GM12878 (cell line): ENCODE data around the gene LRRC63. TPM values are rescaled to one million over a fixed set of nuclear protein-coding genes. Genes with fewer than 3 reads are reported as not detected.

Source experiments
- ATAC-seq: fragments of 200-7000 bp; cut with Tn5 transposase; 3 replicates; pipeline ENCODE4 v1.9.1; 2020; ENCODE audit warnings: mild to moderate bottlenecking, moderate library complexity
- BruUV-seq: library from RNA; stranded (reverse); fragments of 400-500 nt; replicated peaks from 2 replicates; lab custom pipeline; 2021; lab: Mats Ljungman, UMichigan
- CTCF ChIA-PET: fragments of 300-600 bp; sonication (Branson Sonifier 250); formaldehyde crosslinking; extraction: SDS; loops from one replicate; lab custom pipeline; 2021; ENCODE audit warnings: inconsistent platforms; lab: Yijun Ruan, JAX
- POLR2A ChIA-PET: fragments of 350-600 bp; formaldehyde crosslinking; extraction: SDS; loops from one replicate; lab custom pipeline; 2021; ENCODE audit warnings: inconsistent platforms; lab: Charles Lee
- RAD21 ChIA-PET: fragments of 300-600 bp; sonication (Branson Sonifier 250); formaldehyde crosslinking; loops from one replicate; lab custom pipeline; 2023; ENCODE audit warnings: antibody characterized with exemption; ENCODE audit not compliant: unreplicated experiment; lab: Charles Lee
- SMC1A ChIA-PET: fragments of 300-600 bp; sonication (Branson Sonifier 250); formaldehyde crosslinking; loops from one replicate; lab custom pipeline; 2023; ENCODE audit not compliant: unreplicated experiment, uncharacterized antibody; lab: Charles Lee
- DNase-seq: peaks from one replicate; pipeline ENCODE4 v3.0.0-alpha.2; 2011; ENCODE audit warnings: low read depth, low spot score
- FAIRE-seq: peaks from 3 replicates; lab custom pipeline; 2011; peaks lifted over from hg19 to GRCh38; lab: Jason Lieb, UNC
- H2AFZ ChIP-seq: 2 replicates; pipeline ENCODE4 v1.6.0; 2011; ENCODE audit warnings: low read depth, low read length, control low read depth; ENCODE audit not compliant: control insufficient read depth
- H3K27ac ChIP-seq: 2 replicates; pipeline ENCODE4 v1.5.1; 2011; ENCODE audit warnings: control low read depth; ENCODE audit not compliant: control insufficient read depth, insufficient read depth
- H3K27me3 ChIP-seq, 2 experiments: replicated peaks in 1 of 2; 2 replicates each; pipeline versions ENCODE4 v1.6.0 to v1.6.1; 2011; ENCODE audit warnings: low read length in 1 of 2; ENCODE audit not compliant: control insufficient read depth in 2 of 2, insufficient read depth in 2 of 2
- H3K36me3 ChIP-seq, 2 experiments: 2 replicates each; pipeline ENCODE4 v1.5.1; 2011; ENCODE audit warnings: low read length in 1 of 2; ENCODE audit not compliant: control insufficient read depth in 2 of 2, insufficient read depth in 2 of 2
- H3K4me1 ChIP-seq: 2 replicates; pipeline ENCODE4 v1.6.1; 2011; ENCODE audit warnings: mild to moderate bottlenecking, low read length, moderate library complexity, mixed read lengths; ENCODE audit not compliant: control insufficient read depth, insufficient read depth
- H3K4me2 ChIP-seq: 2 replicates; pipeline ENCODE4 v1.6.0; 2011; ENCODE audit warnings: control low read depth; ENCODE audit not compliant: control insufficient read depth, insufficient read depth
- H3K4me3 ChIP-seq: fragments of 200-600 bp; sonication (generic); 2 replicates; pipeline ENCODE4 v1.5.1; 2016
- H3K79me2 ChIP-seq: 2 replicates; pipeline ENCODE4 v1.6.0; 2011; ENCODE audit warnings: low read length; ENCODE audit not compliant: control insufficient read depth, insufficient read depth
- H3K9ac ChIP-seq: 2 replicates; pipeline ENCODE4 v1.8.0; 2011; ENCODE audit warnings: low read length, control low read depth, mixed read lengths; ENCODE audit not compliant: control insufficient read depth, insufficient read depth
- H3K9me3 ChIP-seq: replicated peaks from 3 replicates; pipeline ENCODE4 v1.5.1; 2011; ENCODE audit warnings: mild to moderate bottlenecking, low read length; ENCODE audit not compliant: control insufficient read depth, insufficient read depth
- H4K20me1 ChIP-seq: 2 replicates; pipeline ENCODE4 v1.6.0; 2011; ENCODE audit not compliant: control insufficient read depth, insufficient read depth
- ATF7 ChIP-seq: fragments of 450-650 bp; IDR thresholded peaks from 2 replicates; pipeline ENCODE4 v1.6.1; 2016; ENCODE audit warnings: low read depth, mild to moderate bottlenecking
- BCLAF1 ChIP-seq: fragments of 450-650 bp; IDR thresholded peaks from 2 replicates; pipeline ENCODE4 v1.6.1; 2017; ENCODE audit warnings: antibody characterized with exemption, mild to moderate bottlenecking, moderate library complexity
- CHD2 ChIP-seq: IDR thresholded peaks from 2 replicates; pipeline ENCODE4 v1.6.1; 2011; ENCODE audit warnings: low read depth, low read length, improper control_type of control experiment, borderline replicate concordance
- ELK1 ChIP-seq: IDR thresholded peaks from 2 replicates; pipeline ENCODE4 v1.6.1; 2012; ENCODE audit warnings: low read depth, low read length, improper control_type of control experiment
- EZH2 ChIP-seq: IDR thresholded peaks from 2 replicates; pipeline ENCODE4 v1.6.1; 2012; ENCODE audit warnings: low read depth, mild to moderate bottlenecking, control low read depth, inconsistent platforms, low read length, borderline replicate concordance; ENCODE audit not compliant: control insufficient read depth
- FOXK2 ChIP-seq: fragments of 450-650 bp; IDR thresholded peaks from 2 replicates; pipeline ENCODE4 v1.6.1; 2017; ENCODE audit warnings: mild to moderate bottlenecking, moderate library complexity
- WRNIP1 ChIP-seq: IDR thresholded peaks from 2 replicates; pipeline ENCODE4 v1.6.1; 2011; ENCODE audit warnings: low read depth, low read length, improper control_type of control experiment, borderline replicate concordance
- ZNF384 ChIP-seq: IDR thresholded peaks from 2 replicates; pipeline ENCODE4 v1.6.1; 2012; ENCODE audit warnings: low read depth, mild to moderate bottlenecking, low read length, improper control_type of control experiment, borderline replicate concordance
- WGBS: methylation state at CpG from one replicate; pipeline ENCODE4 v1.1.6; 2016; ENCODE audit warnings: low lambda C conversion rate; ENCODE audit not compliant: insufficient replicate concordance, insufficient coverage; ENCODE audit errors: missing lambda C conversion rate; 5-methylcytosine and 5-hydroxymethylcytosine counted together
- in situ Hi-C: fragments of 300-500 bp; cut with MboI; formaldehyde crosslinking; loops from 9 replicates; pipeline ENCODE4 v1.14.3; 2018; ENCODE audit warnings: mixed read lengths
- intact Hi-C: fragments of 100-400 bp; cut with micrococcal nuclease; formaldehyde crosslinking; loops from one replicate; pipeline ENCODE4 v1.14.2; 2022; ENCODE audit not compliant: unreplicated experiment
- polyA plus RNA-seq, 11 experiments: library from polyadenylated mRNA; depleted of rRNA in 4 of 11; unstranded in 6 of 11; stranded (reverse) in 5 of 11; fragments of >200 nt; fragmentation: Nextera tagmentation in 4 of 11; fragmentation: Illumina TruSeq in 1 of 11; extraction: Ambion mirVana in 4 of 11; extraction: Trizol in 1 of 11; gene quantifications; 1 replicate in 1 of 11; 2 replicates in 10 of 11; pipeline versions ENCODE4 v1.2.1 to v1.2.3, GENCODE V29; 2011 to 2016; ENCODE audit warnings: inconsistent platforms in 2 of 11, missing spikeins in 2 of 11, low read depth in 1 of 11
- total RNA-seq, 4 experiments: library from RNA; depleted of rRNA in 3 of 4; stranded (reverse); fragments of >200 nt in 3 of 4; fragmentation: Illumina TruSeq in 1 of 4; extraction: Trizol in 1 of 4; gene quantifications; 2 replicates each; pipeline versions ENCODE4 v1.2.1 to v1.2.3, GENCODE V29; 2013 to 2021
- TF ChIP-seq, protein P1 (sequence below): IDR thresholded peaks from 2 replicates; pipeline ENCODE4 v1.6.1; 2012; ENCODE audit warnings: improper control_type of control experiment, low read depth, low read length; ENCODE audit not compliant: insufficient replicate concordance
- TF ChIP-seq, protein P2 (sequence below): fragments of 450-650 bp; IDR thresholded peaks from 2 replicates; pipeline ENCODE4 v1.6.1; 2017; ENCODE audit warnings: mild to moderate bottlenecking, low read depth, inconsistent platforms; ENCODE audit not compliant: poor library complexity, severe bottlenecking

The LRRC63 gene
- total and polyA plus RNA-seq, 10 of the 15 experiments (the other 5 are each of a cell fraction or from before 2014, with no cell fraction given) = 0.34 to 0.98 (median 0.76) TPM; not detected in 1

DNA sequence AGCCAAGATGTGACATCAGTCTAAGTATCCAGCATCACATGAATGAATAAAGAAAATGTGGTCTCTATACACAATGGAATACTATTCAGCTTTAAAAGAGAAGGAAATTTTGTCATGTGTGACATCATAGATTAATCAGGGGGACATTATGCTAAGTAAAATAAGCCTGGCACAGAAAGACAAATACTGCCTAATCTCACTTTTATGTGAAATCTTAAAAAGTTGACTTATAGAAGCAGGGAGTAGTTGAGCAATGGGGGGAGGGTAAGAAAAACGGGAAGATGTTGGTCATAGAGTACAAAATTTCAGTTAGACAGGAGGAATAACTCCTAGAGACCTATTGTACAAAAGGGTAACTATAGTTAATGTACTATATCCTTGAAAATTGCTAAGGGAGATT lies 19.3 kb upstream of the LRRC63 start (continued):
- no peak for TF ChIP-seq BCLAF1
- TF ChIP-seq, protein P1, sequence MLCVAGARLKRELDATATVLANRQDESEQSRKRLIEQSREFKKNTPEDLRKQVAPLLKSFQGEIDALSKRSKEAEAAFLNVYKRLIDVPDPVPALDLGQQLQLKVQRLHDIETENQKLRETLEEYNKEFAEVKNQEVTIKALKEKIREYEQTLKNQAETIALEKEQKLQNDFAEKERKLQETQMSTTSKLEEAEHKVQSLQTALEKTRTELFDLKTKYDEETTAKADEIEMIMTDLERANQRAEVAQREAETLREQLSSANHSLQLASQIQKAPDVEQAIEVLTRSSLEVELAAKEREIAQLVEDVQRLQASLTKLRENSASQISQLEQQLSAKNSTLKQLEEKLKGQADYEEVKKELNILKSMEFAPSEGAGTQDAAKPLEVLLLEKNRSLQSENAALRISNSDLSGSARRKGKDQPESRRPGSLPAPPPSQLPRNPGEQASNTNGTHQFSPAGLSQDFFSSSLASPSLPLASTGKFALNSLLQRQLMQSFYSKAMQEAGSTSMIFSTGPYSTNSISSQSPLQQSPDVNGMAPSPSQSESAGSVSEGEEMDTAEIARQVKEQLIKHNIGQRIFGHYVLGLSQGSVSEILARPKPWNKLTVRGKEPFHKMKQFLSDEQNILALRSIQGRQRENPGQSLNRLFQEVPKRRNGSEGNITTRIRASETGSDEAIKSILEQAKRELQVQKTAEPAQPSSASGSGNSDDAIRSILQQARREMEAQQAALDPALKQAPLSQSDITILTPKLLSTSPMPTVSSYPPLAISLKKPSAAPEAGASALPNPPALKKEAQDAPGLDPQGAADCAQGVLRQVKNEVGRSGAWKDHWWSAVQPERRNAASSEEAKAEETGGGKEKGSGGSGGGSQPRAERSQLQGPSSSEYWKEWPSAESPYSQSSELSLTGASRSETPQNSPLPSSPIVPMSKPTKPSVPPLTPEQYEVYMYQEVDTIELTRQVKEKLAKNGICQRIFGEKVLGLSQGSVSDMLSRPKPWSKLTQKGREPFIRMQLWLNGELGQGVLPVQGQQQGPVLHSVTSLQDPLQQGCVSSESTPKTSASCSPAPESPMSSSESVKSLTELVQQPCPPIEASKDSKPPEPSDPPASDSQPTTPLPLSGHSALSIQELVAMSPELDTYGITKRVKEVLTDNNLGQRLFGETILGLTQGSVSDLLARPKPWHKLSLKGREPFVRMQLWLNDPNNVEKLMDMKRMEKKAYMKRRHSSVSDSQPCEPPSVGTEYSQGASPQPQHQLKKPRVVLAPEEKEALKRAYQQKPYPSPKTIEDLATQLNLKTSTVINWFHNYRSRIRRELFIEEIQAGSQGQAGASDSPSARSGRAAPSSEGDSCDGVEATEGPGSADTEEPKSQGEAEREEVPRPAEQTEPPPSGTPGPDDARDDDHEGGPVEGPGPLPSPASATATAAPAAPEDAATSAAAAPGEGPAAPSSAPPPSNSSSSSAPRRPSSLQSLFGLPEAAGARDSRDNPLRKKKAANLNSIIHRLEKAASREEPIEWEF = no peak
- TF ChIP-seq, all 136 proteins: peak for 0

DNA sequence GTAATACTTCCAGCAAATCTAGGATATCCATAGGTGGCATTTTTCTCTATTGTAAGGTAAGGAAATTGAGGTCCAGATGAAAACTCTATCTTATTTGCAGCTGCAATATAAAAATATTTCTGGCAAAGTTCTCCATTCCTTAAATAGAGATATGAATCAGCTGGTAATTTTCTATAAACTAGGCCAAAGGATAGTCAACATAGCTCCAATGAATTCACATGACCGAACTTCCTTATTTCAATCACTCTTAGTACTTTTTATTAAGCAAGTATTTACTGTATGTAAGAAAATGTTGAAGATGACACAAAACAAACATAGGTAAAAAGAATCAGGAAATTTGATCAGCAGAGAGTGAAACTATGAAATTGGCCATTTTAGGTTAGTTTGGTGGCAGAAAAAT lies 16.7 kb upstream of the LRRC63 start:
- no peak for DNase-seq
- Histone ChIP-seq H3K27ac (no peak overlapping the region), H3K4me1 (no peaks in the 10 kb centered on the region; the same call in 1 of the 2 replicates), H2AFZ (no peak overlapping the region), H3K79me2 (no peaks in the 10 kb centered on the region), H3K9me3 (no peaks in the 10 kb centered on the region), H4K20me1 (no peaks in the 10 kb centered on the region), H3K27me3 (no peaks in the 10 kb centered on the region), H3K4me2 (no peak overlapping the region), H3K9ac (no peak overlapping the region), H3K36me3 (no peaks in the 10 kb centered on the region), H3K4me3 (no peak overlapping the region)
- ChIA-PET POLR2A (no interaction called here), CTCF (interaction anchor here (0.6 kb wide), 1 partner anchor 536 kb away, joined by 3 read pairs; no protein-coding TSS in a partner anchor), RAD21 (no interaction called here), SMC1A (interaction anchor here (0.9 to 1.5 kb wide), 5 partner anchors 8 to 570 kb away, joined by 3 to 4 read pairs (median 3); no protein-coding TSS in a partner anchor)
- in situ Hi-C loops = no loop called here
- intact Hi-C loops = no loop called here
- FAIRE-seq = no peak
- BruUV-seq = no TSS peak
- ATAC-seq = no peak
- WGBS = 93% methylated on average over 1 of the region's 1 CpG
- TF ChIP-seq ATF7 = no peak
- no peak for TF ChIP-seq WRNIP1
- TF ChIP-seq FOXK2 = no peak
- TF ChIP-seq ELK1 = no peak
- TF ChIP-seq ZNF384 = no peak
- no peak for TF ChIP-seq EZH2
- no peak for TF ChIP-seq CHD2
- TF ChIP-seq, protein P2, sequence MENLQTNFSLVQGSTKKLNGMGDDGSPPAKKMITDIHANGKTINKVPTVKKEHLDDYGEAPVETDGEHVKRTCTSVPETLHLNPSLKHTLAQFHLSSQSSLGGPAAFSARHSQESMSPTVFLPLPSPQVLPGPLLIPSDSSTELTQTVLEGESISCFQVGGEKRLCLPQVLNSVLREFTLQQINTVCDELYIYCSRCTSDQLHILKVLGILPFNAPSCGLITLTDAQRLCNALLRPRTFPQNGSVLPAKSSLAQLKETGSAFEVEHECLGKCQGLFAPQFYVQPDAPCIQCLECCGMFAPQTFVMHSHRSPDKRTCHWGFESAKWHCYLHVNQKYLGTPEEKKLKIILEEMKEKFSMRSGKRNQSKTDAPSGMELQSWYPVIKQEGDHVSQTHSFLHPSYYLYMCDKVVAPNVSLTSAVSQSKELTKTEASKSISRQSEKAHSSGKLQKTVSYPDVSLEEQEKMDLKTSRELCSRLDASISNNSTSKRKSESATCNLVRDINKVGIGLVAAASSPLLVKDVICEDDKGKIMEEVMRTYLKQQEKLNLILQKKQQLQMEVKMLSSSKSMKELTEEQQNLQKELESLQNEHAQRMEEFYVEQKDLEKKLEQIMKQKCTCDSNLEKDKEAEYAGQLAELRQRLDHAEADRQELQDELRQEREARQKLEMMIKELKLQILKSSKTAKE = no peak
